ENCODE measurements around the gene OXNAD1. TPM values are rescaled to one million over a fixed set of nuclear protein-coding genes. Genes with fewer than 3 reads are reported as not detected.

The OXNAD1 gene
- total and polyA plus RNA-seq, 2 donors (not counting 1 experiment from before 2014, with no cell fraction given): 6.4 to 10.4 TPM

GRCh38 chr3:16248556-16248955, 16.5 kb upstream of the OXNAD1 start:
- no peak overlapping the region for H3K27ac ChIP-seq (ENCODE audit: insufficient read depth, low read length)
- no peak for TF ChIP-seq EZH2 (IDR thresholded peaks at IDR 0.05; ENCODE audit: low read length, missing control alignments)
- TF ChIP-seq CTCF (conservative IDR thresholded peaks at IDR 0.05 in 1 of 2, IDR thresholded peaks at IDR 0.05 in 1 of 2; ENCODE audit: low read depth in 1 of 2, low read length in 2 of 2): no peak

GRCh38 chr3:16249336-16249735, 15.7 kb upstream of the OXNAD1 start:
- Histone ChIP-seq H3K9ac (ENCODE audit: insufficient read depth, low read length) (no peak overlapping the region), H3K36me3 (ENCODE audit: control insufficient read depth, insufficient read depth, low read length) (no peaks in the 10 kb centered on the region), H3K27me3 (ENCODE audit: control insufficient read depth, insufficient read depth, low read length) (no peaks in the 10 kb centered on the region), H3K4me3 (replicated peaks in 1 of 4; ENCODE audit: control extremely low read depth in 1 of 4, insufficient read depth in 1 of 4, low read depth in 3 of 4, low read length in 4 of 4) (no peak overlapping the region), H2AFZ (ENCODE audit: low read length) (no peak overlapping the region), H3K4me2 (ENCODE audit: extremely low read depth, insufficient read depth, low read length) (no peak overlapping the region), H3K27ac (ENCODE audit: insufficient read depth, low read length) (no peak overlapping the region), H3K79me2 (ENCODE audit: control insufficient read depth, insufficient read depth, low read length) (no peaks in the 10 kb centered on the region), H4K20me1 (ENCODE audit: control insufficient read depth, extremely low read depth, insufficient read depth, low read length) (no peaks in the 10 kb centered on the region), H3K9me3 (ENCODE audit: control insufficient read depth, insufficient read depth, low read depth, low read length) (no peaks in the 10 kb centered on the region), H3K4me1 (ENCODE audit: control insufficient read depth, extremely low read depth, insufficient read depth, low read length) (peaks cover 3% of the 10 kb centered on the region)
- peak; percentile 20 to 54 for DNase-seq (ENCODE audit: low read depth in 2 of 2)
- TF ChIP-seq EZH2 (IDR thresholded peaks at IDR 0.05; ENCODE audit: low read length, missing control alignments) (no peak), CTCF (conservative IDR thresholded peaks at IDR 0.05 in 1 of 2, IDR thresholded peaks at IDR 0.05 in 1 of 2; ENCODE audit: low read depth in 1 of 2, low read length in 2 of 2) (peak; percentile 28 to 58)

More at GRCh38 chr3:16248556-16248955, 16.5 kb upstream of the OXNAD1 start:
- Histone ChIP-seq H3K4me1 (ENCODE audit: control insufficient read depth, extremely low read depth, insufficient read depth, low read length) (peaks cover 10% of the 10 kb centered on the region), H3K4me2 (ENCODE audit: extremely low read depth, insufficient read depth, low read length) (no peak overlapping the region), H3K9me3 (ENCODE audit: control insufficient read depth, insufficient read depth, low read depth, low read length) (no peaks in the 10 kb centered on the region), H3K9ac (ENCODE audit: insufficient read depth, low read length) (no peak overlapping the region), H3K36me3 (ENCODE audit: control insufficient read depth, insufficient read depth, low read length) (no peaks in the 10 kb centered on the region), H4K20me1 (ENCODE audit: control insufficient read depth, extremely low read depth, insufficient read depth, low read length) (no peaks in the 10 kb centered on the region), H3K4me3 (replicated peaks in 1 of 4; ENCODE audit: control extremely low read depth in 1 of 4, insufficient read depth in 1 of 4, low read depth in 3 of 4, low read length in 4 of 4) (no peak overlapping the region), H3K79me2 (ENCODE audit: control insufficient read depth, insufficient read depth, low read length) (no peaks in the 10 kb centered on the region), H2AFZ (ENCODE audit: low read length) (no peak overlapping the region), H3K27me3 (ENCODE audit: control insufficient read depth, insufficient read depth, low read length) (no peaks in the 10 kb centered on the region)
- DNase-seq (ENCODE audit: low read depth in 2 of 2): no peak

- no peaks in the 10 kb centered on the region for H3K36me3 ChIP-seq (ENCODE audit: control insufficient read depth, insufficient read depth, low read length)
- no peak overlapping the region for H3K9ac ChIP-seq (ENCODE audit: insufficient read depth, low read length)
- H3K4me2 ChIP-seq (ENCODE audit: extremely low read depth, insufficient read depth, low read length): no peak overlapping the region
- no peaks in the 10 kb centered on the region for H3K9me3 ChIP-seq (ENCODE audit: control insufficient read depth, insufficient read depth, low read depth, low read length)
- peaks cover 2% of the 10 kb centered on the region for H3K4me1 ChIP-seq (ENCODE audit: control insufficient read depth, extremely low read depth, insufficient read depth, low read length)
- TF ChIP-seq CTCF (conservative IDR thresholded peaks at IDR 0.05 in 1 of 2, IDR thresholded peaks at IDR 0.05 in 1 of 2; ENCODE audit: low read depth in 1 of 2, low read length in 2 of 2) (no peak), EZH2 (IDR thresholded peaks at IDR 0.05; ENCODE audit: low read length, missing control alignments) (no peak)
- H4K20me1 ChIP-seq (ENCODE audit: control insufficient read depth, extremely low read depth, insufficient read depth, low read length): no peaks in the 10 kb centered on the region
- no peak overlapping the region for H3K4me3 ChIP-seq (replicated peaks in 1 of 4; ENCODE audit: control extremely low read depth in 1 of 4, insufficient read depth in 1 of 4, low read depth in 3 of 4, low read length in 4 of 4)
- DNase-seq (ENCODE audit: low read depth in 2 of 2): no peak
- H2AFZ ChIP-seq (ENCODE audit: low read length): no peak overlapping the region
- no peaks in the 10 kb centered on the region for H3K27me3 ChIP-seq (ENCODE audit: control insufficient read depth, insufficient read depth, low read length)
- no peaks in the 10 kb centered on the region for H3K79me2 ChIP-seq (ENCODE audit: control insufficient read depth, insufficient read depth, low read length)
- no peak overlapping the region for H3K27ac ChIP-seq (ENCODE audit: insufficient read depth, low read length)
Observed at GRCh38 chr3:16249886-16250285, 15.1 kb upstream of the OXNAD1 start.
